HG02642 (cell line): ENCODE measurements around the gene VCX.
"Not testable (repeated sequence)": the region's sequence is repeated elsewhere in the genome, so short reads cannot be mapped to it uniquely, and the experiment has no call there.

ENCODE experiments used
- ATAC-seq: cut with Tn5 transposase; IDR thresholded peaks from one replicate; pipeline ENCODE4 v1.9.1; 2021; ENCODE audit warnings: mild to moderate bottlenecking; ENCODE audit not compliant: unreplicated experiment, poor library complexity

VCX gene

DNA sequence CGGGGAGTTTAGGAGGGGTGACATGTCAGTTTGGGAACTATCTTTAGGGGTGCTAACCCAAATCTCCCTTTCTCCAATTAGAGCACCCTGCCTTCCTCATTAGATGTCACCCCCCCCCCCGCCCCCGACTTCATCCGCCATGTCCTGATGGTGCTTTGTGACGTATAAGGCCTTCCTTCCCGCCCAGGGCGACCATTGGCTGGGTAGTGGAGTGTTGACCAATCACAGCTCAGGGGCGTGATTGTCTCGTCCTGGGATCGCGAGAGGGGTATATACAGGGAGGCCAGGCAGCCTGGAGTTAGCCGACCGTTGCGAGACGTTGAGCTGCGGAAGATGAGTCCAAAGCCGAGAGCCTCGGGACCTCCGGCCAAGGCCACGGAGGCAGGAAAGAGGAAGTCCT is at the start of gene VCX:
Gene VCX (plus strand): TSS at position 301 of the 400 bp plus-strand sequence. CDS start 33 bp downstream, at position 334.
- not testable (repeated sequence) for ATAC-seq

DNA sequence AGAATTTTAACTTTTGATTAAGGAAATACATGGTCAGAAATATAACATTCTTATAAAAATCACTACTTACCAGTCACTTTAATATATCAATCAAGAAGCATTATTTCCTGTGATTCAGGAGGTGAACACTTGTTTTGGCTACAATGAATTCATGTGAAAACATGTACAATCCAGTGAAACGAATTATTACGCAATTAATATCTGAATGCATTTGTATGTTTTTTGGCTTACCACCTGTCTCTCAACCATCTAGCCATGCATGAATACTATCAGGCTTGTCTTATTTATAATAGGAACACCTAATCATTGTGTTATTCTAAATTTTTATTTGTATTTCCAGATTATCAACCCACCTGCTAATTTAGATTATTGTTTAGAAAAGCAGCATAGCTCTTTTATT is 44.6 kb upstream of the VCX start:
- ATAC-seq, result no peak

DNA sequence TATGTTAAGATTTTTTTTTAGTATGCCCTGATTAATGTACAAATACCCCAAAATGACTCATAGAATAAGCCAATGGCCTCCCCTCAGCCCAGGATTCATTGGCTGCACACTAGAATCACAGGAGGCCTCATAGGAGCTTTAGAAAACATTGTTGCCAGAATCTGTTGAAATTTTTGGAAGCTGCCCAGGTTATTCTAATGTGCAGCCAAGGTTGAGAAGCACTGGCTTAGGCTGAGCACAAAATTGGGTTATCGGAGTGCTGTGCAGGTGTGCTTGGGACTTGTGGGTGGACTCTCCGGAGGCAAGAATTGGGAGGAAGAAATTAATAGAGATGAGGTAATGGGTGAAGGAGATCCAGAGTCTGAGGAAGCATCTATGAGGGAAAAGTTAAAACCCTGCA is 41.3 kb upstream of the VCX start:
- ATAC-seq, result no peak

DNA sequence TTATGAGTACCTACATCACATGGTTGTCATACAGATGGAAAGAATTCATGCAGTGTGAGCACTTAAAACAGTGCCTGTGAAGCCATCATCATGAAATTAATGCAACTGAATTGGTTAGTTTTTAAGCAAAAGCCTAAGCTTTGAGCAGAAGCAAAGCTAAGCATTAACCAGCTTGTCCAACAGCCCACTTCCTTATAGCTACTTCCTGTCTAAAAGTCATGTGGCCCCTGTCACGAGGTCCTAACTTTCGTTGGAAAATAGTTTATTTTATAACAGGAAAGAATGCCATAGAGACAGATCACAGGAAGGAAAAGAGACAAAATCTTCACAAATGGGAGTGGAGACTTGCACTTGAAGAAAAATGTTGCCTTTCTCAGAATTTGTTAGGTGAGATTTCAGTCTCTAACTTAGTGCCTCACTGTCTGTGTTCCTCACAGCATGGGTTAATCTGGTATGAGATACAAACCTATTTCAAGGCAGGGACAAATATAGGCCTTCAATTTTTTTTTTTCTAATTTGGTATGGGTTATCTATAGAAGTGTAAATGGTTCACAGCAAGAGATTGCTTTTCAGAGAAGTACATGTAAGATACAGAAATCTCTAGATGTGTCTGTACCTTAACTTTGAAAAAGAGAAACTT is 27.7 kb upstream of the VCX start:
- no peak for ATAC-seq

DNA sequence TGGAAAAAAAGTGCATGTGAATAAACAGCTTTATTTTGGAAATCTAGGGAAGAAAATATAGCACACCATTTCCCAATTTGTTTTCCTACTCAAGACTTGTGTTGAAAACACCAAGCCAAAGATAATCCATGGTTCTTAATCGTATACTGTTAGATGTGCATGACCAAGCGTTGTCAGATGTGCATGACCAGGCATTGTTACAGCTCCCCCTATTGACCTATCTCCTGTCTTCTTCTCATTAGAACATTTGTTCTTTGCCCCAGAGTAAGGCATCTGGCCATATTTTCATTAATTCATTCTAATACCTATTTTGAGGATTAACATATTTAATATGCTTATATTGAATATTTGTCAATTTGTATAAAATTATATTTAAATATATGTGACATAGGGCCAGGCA is 14.4 kb upstream of the VCX start:
- ATAC-seq, result no peak

DNA sequence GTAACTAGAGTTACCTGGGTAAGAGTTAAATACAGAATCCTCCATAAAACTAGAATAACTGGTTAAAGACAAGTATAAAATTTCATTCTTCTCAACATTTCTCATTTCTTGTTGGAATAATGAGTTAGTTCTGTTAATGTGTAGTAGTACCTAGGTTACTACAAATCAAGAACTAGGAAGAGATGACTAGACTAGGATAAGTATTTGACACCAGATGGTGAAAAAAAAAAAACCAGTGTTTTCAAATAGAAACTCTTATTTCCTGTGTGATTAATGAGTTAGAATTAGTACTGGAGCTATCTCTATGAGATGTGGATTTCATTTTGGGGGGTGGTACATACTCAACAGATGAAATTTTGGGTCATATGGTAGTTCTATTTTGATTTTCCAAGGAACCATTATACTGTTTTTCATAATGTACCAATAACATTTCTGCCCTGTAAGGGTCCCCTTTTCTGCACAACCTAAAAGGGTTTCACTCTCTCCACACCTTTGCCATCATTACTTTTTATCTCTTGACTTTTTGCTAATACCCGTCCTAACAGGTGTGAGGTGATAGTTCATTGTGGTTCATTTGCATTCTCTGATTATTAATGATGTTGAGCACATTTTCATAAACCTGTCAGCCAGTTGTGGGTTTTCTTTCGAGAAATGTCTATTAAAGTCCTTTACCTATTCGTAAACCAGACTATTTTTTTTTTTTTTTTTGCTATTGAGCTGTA is 1.7 kb upstream of the VCX start:
- no peak for ATAC-seq

DNA sequence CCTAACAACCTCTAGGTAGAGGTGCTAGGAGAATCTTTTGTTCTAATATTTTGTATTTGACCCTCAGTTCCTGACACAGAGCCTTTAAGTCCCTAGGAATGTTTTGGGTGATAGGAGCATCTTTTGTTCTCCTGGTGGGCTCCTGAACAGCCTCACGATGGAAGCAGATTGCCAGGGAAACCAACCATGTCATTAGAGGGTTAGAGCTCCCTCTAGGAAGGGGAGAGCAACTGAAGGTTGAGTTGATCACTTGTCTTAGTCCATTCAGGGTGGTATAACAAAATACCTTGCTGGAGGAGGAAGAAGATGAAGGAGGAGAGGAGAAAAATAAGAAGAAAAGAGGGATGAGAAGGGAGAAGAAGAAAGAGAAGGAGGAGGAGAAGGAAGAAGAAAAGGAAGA is 9.2 kb downstream of the VCX start:
- no peak for ATAC-seq

DNA sequence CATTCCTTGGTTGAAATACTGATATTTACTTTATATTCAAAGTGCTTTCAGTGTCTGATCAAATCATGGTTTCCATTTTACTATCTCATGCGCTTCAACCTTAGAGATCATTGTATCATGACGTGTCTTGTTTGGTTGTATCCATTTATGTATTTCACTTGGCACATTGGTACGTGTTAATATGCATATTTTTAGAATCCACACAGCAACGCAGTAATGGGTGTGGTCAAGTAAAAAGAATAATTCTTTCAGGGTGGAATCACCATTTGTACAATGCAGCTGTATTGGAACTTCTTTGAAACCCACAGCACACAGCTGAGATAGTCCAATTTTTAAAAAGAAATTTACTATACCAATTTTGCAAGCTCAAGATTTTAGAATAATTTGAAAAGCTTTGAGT is 29.1 kb downstream of the VCX start:
- no peak for ATAC-seq

DNA sequence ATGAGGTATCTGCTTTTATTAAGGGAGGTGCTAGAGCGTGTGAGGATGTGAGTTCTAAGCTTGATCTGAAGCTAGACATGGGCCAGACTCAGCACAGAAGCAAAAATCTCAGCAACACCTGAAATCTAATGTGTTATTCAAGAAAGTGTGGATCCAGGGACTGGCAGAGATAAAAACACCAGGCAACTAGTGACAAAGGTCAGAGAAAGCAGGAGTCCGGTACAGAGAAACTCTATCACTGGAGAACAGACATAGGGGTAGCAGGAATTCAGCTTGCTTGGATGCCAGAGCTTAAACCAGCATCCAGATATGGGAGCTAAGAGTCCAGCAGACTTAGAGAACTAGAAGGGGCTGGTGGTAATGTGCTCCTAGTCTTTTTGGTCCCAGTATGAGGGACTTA is 34.0 kb downstream of the VCX start:
- no peak for ATAC-seq

DNA sequence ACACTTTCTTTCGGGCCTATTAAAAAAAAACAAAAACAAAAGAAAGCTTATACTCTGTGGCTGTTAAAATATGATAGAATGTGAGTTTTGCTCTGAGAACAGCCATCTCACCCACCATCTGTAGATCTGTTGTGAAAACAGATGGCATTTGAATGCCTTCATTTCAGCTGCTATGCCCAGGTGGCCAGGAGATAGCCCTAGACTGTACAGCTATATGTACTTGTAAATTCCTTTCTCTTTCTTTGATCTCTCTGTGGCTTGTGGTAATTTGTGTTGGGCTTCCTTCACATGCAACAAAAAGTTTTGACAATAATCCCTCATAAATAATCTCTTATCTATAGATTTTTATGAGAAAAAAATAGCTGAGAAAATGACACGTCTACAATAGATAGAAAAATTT is 46.2 kb downstream of the VCX start:
- ATAC-seq, result no peak

DNA sequence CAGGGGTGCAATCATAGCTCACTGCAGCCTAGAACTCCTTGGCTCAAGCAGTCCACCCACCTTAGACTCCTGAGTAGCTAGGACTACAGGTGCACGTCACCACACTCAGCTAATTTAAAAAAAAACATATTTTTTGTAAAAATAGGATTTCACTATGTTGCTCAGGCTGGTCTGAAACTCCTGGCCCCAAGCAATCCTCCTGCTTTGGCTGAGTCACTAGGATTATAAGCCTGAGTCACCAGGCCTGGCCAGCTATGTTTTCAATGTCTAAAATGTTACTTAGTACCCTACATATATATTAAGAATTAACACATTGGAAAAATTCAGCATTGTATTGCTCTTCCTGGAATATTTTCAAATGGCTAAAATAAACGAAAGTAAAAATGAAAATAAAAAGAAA is 46.7 kb downstream of the VCX start:
- ATAC-seq, result no peak

DNA sequence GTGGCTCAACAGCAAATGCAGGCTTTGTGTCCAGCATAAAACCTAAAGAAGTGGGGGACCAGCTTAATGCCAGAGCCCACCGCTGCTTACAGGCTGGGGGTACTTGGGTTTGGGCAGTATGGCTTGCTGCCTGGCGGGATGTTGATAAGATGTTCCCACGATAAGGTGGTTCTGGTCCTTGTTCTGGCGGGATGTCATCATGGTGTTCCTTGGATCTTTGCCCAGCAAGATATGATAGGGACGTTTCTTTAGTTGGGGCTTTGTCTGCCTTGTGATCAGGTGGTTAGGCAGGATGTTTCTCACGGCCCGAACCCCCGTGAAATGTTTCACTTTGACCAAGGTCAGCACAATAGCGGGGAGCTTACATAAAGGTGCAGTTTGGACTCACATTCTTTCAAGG is 49.0 kb downstream of the VCX start:
- no peak for ATAC-seq
